Transverse colon (tissue), 4 donors: ENCODE data around the gene SENP3. TPM values are rescaled to one million over a fixed set of nuclear protein-coding genes. Genes with fewer than 3 reads are reported as not detected.

Source experiments
- DNase-seq: peaks from one replicate; pipeline ENCODE4 v3.0.0-alpha.2; 2019
- H3K27ac ChIP-seq, 4 donors: fragments of 200-600 bp; sonication (generic); 2 replicates each; pipeline ENCODE4 v1.5.1; 2016 to 2018; ENCODE audit warnings: inconsistent platforms in 4 of 4
- H3K27me3 ChIP-seq: fragments of 200-600 bp; sonication (generic); 2 replicates; pipeline ENCODE4 v1.5.1; 2017; ENCODE audit warnings: inconsistent platforms
- H3K36me3 ChIP-seq, 4 donors: fragments of 200-600 bp; sonication (generic); 2 replicates each; pipeline ENCODE4 v1.5.1; 2017 to 2019; ENCODE audit warnings: inconsistent platforms in 4 of 4
- H3K4me1 ChIP-seq, 4 donors: fragments of 200-600 bp; sonication (generic); 2 replicates each; pipeline ENCODE4 v1.5.1; 2017 to 2020; ENCODE audit warnings: inconsistent platforms in 4 of 4
- H3K4me3 ChIP-seq, 4 donors: fragments of 200-600 bp; sonication (generic); 1 replicate in 1 of 4; 2 replicates in 3 of 4; pipeline versions ENCODE4 v1.5.1 to v1.6.1; 2017 to 2019; ENCODE audit warnings: inconsistent platforms in 4 of 4
- H3K9me3 ChIP-seq, 2 donors: fragments of 200-600 bp; sonication (generic); 2 replicates each; pipeline ENCODE4 v1.5.1; 2017 to 2019; ENCODE audit warnings: inconsistent platforms in 2 of 2
- EP300 ChIP-seq: sonication (generic); formaldehyde crosslinking; IDR thresholded peaks from one replicate; pipeline ENCODE4 v1.6.1; 2017; ENCODE audit warnings: antibody characterized with exemption, low read depth
- POLR2A ChIP-seq: fragments of 450-650 bp; IDR thresholded peaks from one replicate; pipeline ENCODE4 v1.6.1; 2016; ENCODE audit warnings: antibody characterized with exemption, mild to moderate bottlenecking, moderate library complexity
- POLR2AphosphoS5 ChIP-seq, 3 donors: sonication (generic); formaldehyde crosslinking; IDR thresholded peaks; one replicate each; pipeline ENCODE4 v1.6.1; 2016; ENCODE audit warnings: antibody characterized with exemption in 3 of 3
- WGBS, 2 donors: methylation state at CpG; one replicate each; pipeline ENCODE4 v1.1.5; 2018; ENCODE audit warnings: low coverage in 1 of 2; 5-methylcytosine and 5-hydroxymethylcytosine counted together
- in situ Hi-C, 4 donors: fragments of 200-750 bp; cut with MboI; loops; one replicate each; pipeline versions ENCODE4 v1.15.0 to v1.15.1; 2017; ENCODE audit warnings: low sequenced_read_pairs in 3 of 4, low pct_ligation_motif_present in 1 of 4, low pct_unique_long_range_greater_than_20kb in 1 of 4
- intact Hi-C: fragments of 100-400 bp; cut with DNase I; formaldehyde crosslinking; loops from one replicate; pipeline ENCODE4 v1.15.1; 2023; ENCODE audit warnings: low total_unique reads
- total RNA-seq, 4 donors: library from RNA; depleted of rRNA; stranded (reverse); fragments of >200 nt; gene quantifications; one replicate each; pipeline ENCODE4 v1.1.0, GENCODE V29; 2016
- TF ChIP-seq, protein P1 (sequence below), 5 experiments: fragments of 200-600 bp in 3 of 5; fragments of 450-650 bp in 2 of 5; sonication (generic) in 3 of 5; IDR thresholded peaks; 1 replicate in 2 of 5; 2 replicates in 3 of 5; pipeline ENCODE4 v1.5.1; 2016 to 2017; ENCODE audit warnings: antibody characterized with exemption in 5 of 5, inconsistent platforms in 3 of 5, mild to moderate bottlenecking in 2 of 5, moderate library complexity in 1 of 5

The SENP3 gene
- total RNA-seq, 4 donors from 2014 or later: 37.0 to 159 (median 45.2) TPM

GRCh38 chr17:7572588-7573323 is 11.0 kb downstream of the SENP3 start:
- Histone ChIP-seq H3K27me3 (no peaks in the 10 kb centered on the region), H3K27ac (peak overlapping the region; percentile 96 to 100 (median 99)), H3K4me3 (peak overlapping the region; percentile 89 to 100 (median 94)), H3K36me3 (peaks cover 0 to 52% (median 19%) of the 10 kb centered on the region in 4 donors), H3K4me1 (peaks cover 11 to 43% (median 24%) of the 10 kb centered on the region in 4 donors), H3K9me3 (no peaks in the 10 kb centered on the region)
- WGBS, 2 donors: 0% methylated on average over 46 of the region's 73 CpGs; no CpG with 5 or more reads in 1 of the 2 donors
- intact Hi-C loops (no loop called here), in situ Hi-C loops (no loop called here)
- peak; percentile 100 for DNase-seq
- peak; percentile 100 for TF ChIP-seq POLR2A
- no peak for TF ChIP-seq EP300
- peak; percentile 99 to 100 (median 100) for TF ChIP-seq POLR2AphosphoS5 (IDR thresholded peaks at IDR 0.05)
- TF ChIP-seq, protein P1, sequence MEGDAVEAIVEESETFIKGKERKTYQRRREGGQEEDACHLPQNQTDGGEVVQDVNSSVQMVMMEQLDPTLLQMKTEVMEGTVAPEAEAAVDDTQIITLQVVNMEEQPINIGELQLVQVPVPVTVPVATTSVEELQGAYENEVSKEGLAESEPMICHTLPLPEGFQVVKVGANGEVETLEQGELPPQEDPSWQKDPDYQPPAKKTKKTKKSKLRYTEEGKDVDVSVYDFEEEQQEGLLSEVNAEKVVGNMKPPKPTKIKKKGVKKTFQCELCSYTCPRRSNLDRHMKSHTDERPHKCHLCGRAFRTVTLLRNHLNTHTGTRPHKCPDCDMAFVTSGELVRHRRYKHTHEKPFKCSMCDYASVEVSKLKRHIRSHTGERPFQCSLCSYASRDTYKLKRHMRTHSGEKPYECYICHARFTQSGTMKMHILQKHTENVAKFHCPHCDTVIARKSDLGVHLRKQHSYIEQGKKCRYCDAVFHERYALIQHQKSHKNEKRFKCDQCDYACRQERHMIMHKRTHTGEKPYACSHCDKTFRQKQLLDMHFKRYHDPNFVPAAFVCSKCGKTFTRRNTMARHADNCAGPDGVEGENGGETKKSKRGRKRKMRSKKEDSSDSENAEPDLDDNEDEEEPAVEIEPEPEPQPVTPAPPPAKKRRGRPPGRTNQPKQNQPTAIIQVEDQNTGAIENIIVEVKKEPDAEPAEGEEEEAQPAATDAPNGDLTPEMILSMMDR (IDR thresholded peaks at IDR 0.05): peak in 1 of 5 experiments; percentile 26

DNA sequence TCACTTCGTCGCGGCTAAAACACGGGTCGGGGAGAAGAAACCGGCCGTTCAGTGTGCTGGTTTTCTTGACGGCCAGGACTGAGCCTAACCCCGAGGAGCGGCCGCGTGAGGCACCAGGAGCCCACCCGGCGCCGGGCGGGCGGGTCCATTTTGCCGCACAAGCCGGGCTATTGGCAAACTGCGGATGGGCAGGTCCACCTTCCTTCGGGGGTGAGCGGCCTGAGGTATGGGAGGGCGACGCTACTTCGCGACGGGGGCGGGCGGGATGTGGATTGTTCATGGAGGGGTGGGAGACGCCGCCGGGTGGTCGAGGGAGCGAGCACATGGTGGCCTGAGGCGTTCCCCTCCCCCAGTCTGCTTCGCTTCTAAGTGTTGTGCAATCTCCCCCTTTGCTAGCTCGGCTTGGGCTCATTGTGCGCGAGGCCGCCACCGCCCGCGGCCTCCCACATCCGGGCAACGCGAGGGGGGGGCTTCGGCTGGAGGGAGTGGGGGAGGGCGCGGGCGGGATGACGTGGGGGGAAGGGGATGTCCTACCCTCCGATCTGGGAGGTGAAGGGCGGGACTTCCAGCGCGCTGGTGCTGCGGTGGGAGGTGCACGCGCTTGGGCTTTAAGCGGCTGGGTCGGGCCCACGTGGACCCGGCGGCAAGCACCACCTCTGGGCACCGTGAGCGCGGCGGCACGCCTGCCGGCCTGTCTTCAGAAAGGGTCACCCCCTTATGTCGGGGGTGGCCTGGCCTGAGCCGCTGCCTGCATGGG is 11.8 kb downstream of the SENP3 start:
- TF ChIP-seq POLR2A: peak; percentile 5
- TF ChIP-seq, protein P1 (IDR thresholded peaks at IDR 0.05): no peak
- TF ChIP-seq EP300: no peak
- peak; percentile 82 to 88 (median 84) for TF ChIP-seq POLR2AphosphoS5 (IDR thresholded peaks at IDR 0.05)
- Histone ChIP-seq H3K4me1 (peaks cover 11 to 47% (median 25%) of the 10 kb centered on the region in 4 donors), H3K27ac (peak overlapping the region; percentile 96 to 100 (median 99)), H3K9me3 (no peaks in the 10 kb centered on the region), H3K36me3 (peaks cover 0 to 59% (median 23%) of the 10 kb centered on the region in 4 donors), H3K27me3 (no peaks in the 10 kb centered on the region), H3K4me3 (peak overlapping the region; percentile 89 to 100 (median 94))
- in situ Hi-C loops (no loop called here), intact Hi-C loops (no loop called here)
- 0% methylated on average over 52 of the region's 71 CpGs; no CpG with 5 or more reads in 1 of the 2 donors for WGBS, 2 donors
- peak; percentile 91 for DNase-seq

GRCh38 chr17:7574176-7574953 is 12.6 kb downstream of the SENP3 start:
- Histone ChIP-seq H3K4me3 (peak overlapping the region; percentile 89 to 100 (median 94)), H3K27me3 (no peaks in the 10 kb centered on the region), H3K9me3 (no peaks in the 10 kb centered on the region), H3K27ac (peak overlapping the region; percentile 96 to 100 (median 99)), H3K36me3 (peaks cover 0 to 59% (median 26%) of the 10 kb centered on the region in 4 donors), H3K4me1 (peaks cover 16 to 53% (median 32%) of the 10 kb centered on the region in 4 donors)
- intact Hi-C loops: no loop called here
- no peak for TF ChIP-seq EP300
- TF ChIP-seq POLR2AphosphoS5 (IDR thresholded peaks at IDR 0.05): no peak
- TF ChIP-seq, protein P1 (IDR thresholded peaks at IDR 0.05): no peak
- TF ChIP-seq POLR2A: no peak
- in situ Hi-C loops: no loop called here
- WGBS, 2 donors: 19 to 20% methylated on average over 7 to 15 of the region's 15 CpGs
- DNase-seq: no peak
